ENCODE measurements around the gene EXOC2.

The EXOC2 gene

DNA sequence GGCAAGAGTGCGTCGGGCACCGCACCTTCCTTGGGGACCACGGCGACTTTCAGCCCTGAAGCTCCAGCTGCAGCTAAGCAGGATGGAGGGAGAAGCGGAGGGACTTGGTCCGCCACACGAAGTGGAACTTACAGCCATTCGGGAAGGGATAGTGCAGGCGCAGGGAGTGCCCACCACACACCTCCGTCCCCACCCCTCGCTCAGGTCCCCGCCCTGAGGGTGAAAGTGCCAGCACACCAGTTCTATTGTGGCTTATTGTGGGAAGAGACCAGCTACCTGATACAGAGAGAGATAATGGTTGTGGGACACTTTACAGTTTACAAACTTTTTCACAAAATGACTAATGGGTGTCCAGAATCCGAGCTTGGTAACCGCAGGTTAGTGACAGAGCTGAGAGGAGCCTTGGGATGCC is 225.3 kb downstream of the EXOC2 start:
- Mint-ChIP-seq H3K27ac (peak overlapping the region; percentile 21), H3K4me3 (no peak overlapping the region), H3K4me1 (ENCODE audit: low read depth) (peaks cover 31% of the 10 kb centered on the region)

DNA sequence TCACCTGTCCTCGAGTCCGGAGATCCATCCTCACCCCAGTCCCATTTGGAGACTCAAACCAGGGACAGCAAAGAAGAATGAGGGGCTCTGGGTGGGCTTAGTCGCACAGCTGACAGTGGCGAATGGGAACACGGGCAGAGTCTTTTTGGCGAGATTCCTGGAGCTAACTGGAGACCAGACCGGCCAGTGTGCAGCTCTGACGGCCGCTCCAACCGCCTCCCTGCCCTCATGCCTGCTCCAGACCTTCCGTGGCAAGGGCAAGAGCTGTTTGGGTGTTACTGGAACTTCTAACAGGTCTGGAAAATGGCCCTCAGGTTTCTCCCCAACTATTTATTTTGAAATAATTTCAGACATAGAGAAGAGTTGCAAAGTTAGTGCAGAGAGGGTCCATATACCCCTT is 225.8 kb downstream of the EXOC2 start:
- Mint-ChIP-seq H3K4me1 (ENCODE audit: low read depth) (peaks cover 31% of the 10 kb centered on the region), H3K27ac (no peak overlapping the region), H3K27me3 (peaks cover 20% of the 10 kb centered on the region), H3K4me3 (no peak overlapping the region), H3K9me3 (no peaks in the 10 kb centered on the region), H3K36me3 (ENCODE audit: low read depth) (no peaks in the 10 kb centered on the region)

More for the DNA sequence above, 225.3 kb downstream of the EXOC2 start:
- H3K27me3 Mint-ChIP-seq, result peaks cover 20% of the 10 kb centered on the region
- no peaks in the 10 kb centered on the region for H3K9me3 Mint-ChIP-seq
- H3K36me3 Mint-ChIP-seq (ENCODE audit: low read depth), result no peaks in the 10 kb centered on the region

- Mint-ChIP-seq H3K4me1 (ENCODE audit: low read depth) (peaks cover 31% of the 10 kb centered on the region), H3K27me3 (peaks cover 20% of the 10 kb centered on the region), H3K27ac (no peak overlapping the region), H3K9me3 (no peaks in the 10 kb centered on the region), H3K36me3 (ENCODE audit: low read depth) (no peaks in the 10 kb centered on the region), H3K4me3 (no peak overlapping the region)
These were observed 226.4 kb downstream of the EXOC2 start for GRCh38 chr6:466564-466963.

- Mint-ChIP-seq H3K4me3 (no peak overlapping the region), H3K9me3 (no peaks in the 10 kb centered on the region), H3K36me3 (ENCODE audit: low read depth) (no peaks in the 10 kb centered on the region), H3K27ac (peak overlapping the region; percentile 15), H3K27me3 (peaks cover 20% of the 10 kb centered on the region), H3K4me1 (ENCODE audit: low read depth) (peaks cover 32% of the 10 kb centered on the region)
These were observed 227.2 kb downstream of the EXOC2 start for GRCh38 chr6:465531-466348.

- no peak overlapping the region for H3K4me3 Mint-ChIP-seq
- peaks cover 4% of the 10 kb centered on the region for H3K9me3 Mint-ChIP-seq
- no peak overlapping the region for H3K27ac Mint-ChIP-seq
- peaks cover 43% of the 10 kb centered on the region for H3K4me1 Mint-ChIP-seq (ENCODE audit: low read depth)
- H3K36me3 Mint-ChIP-seq (ENCODE audit: low read depth), result no peaks in the 10 kb centered on the region
- no peaks in the 10 kb centered on the region for H3K27me3 Mint-ChIP-seq
These were observed 236.1 kb downstream of the EXOC2 start for GRCh38 chr6:456887-457286.

DNA sequence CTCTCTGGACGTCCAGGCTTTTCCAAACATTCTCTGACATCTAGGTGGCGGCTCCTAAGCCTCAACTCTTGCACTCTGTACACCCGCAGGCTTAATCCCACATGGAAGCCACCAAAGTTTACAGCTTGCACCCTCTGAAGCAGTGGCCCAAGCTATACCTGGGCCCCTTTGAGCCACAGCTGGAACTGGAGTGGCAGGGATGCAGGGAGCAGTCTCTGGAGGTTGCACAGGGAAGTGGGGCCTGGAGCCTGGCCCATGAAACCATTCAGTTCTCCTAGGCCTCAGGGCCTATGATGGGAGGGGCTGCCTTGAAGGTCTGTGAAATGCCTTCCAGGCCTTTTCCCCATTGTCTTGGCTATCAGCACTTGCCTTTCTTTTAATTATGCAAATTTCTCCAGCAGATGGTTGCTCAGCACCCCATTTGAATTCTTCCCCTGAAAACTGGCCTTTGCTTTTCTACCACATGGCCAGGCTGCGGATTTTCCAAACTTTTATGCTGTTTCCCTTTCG is 236.5 kb downstream of the EXOC2 start:
- Mint-ChIP-seq H3K4me1 (ENCODE audit: low read depth) (peaks cover 43% of the 10 kb centered on the region), H3K4me3 (no peak overlapping the region), H3K27me3 (no peaks in the 10 kb centered on the region), H3K27ac (no peak overlapping the region), H3K36me3 (ENCODE audit: low read depth) (no peaks in the 10 kb centered on the region), H3K9me3 (peaks cover 4% of the 10 kb centered on the region)

GRCh38 chr6:455835-456234 is 237.1 kb downstream of the EXOC2 start:
- H3K9me3 Mint-ChIP-seq, result peaks cover 4% of the 10 kb centered on the region
- H3K27me3 Mint-ChIP-seq, result no peaks in the 10 kb centered on the region
- H3K36me3 Mint-ChIP-seq (ENCODE audit: low read depth), result no peaks in the 10 kb centered on the region
- peaks cover 38% of the 10 kb centered on the region for H3K4me1 Mint-ChIP-seq (ENCODE audit: low read depth)
- H3K4me3 Mint-ChIP-seq, result no peak overlapping the region
- H3K27ac Mint-ChIP-seq, result no peak overlapping the region

DNA sequence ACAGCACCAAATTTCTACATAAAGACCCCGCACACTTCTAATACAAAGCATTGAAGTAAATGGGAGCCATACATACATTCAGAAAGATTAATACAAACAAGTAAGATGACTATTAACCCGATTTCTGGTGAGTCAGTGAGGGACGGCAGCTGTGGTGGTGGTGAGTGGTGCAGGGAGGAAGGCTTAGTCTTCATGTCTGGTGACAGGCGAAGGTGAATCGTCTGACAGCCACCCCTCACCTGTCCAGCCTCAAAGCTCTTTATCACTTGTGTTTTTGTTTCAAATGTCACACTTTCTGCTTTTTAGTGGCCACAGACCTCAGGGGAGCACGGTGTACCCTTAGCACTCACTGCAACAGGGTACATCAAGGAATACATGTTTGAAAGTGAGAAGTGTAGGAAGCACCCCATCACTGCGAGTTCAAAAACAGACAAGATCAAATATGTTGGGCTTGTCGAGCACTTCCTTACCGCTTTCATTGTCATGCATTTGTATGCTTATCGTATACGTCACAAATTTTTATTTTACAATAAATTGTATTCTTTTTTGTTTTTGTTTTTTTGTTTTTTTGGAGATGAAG is 237.8 kb downstream of the EXOC2 start:
- Mint-ChIP-seq H3K9me3 (peaks cover 4% of the 10 kb centered on the region), H3K27me3 (no peaks in the 10 kb centered on the region), H3K27ac (peak overlapping the region; percentile 73), H3K4me1 (ENCODE audit: low read depth) (peaks cover 31% of the 10 kb centered on the region), H3K36me3 (ENCODE audit: low read depth) (no peaks in the 10 kb centered on the region), H3K4me3 (peak overlapping the region; percentile 53)

GRCh38 chr6:454148-454991 is 238.6 kb downstream of the EXOC2 start:
- peaks cover 24% of the 10 kb centered on the region for H3K4me1 Mint-ChIP-seq (ENCODE audit: low read depth)
- H3K27me3 Mint-ChIP-seq, result no peaks in the 10 kb centered on the region
- H3K4me3 Mint-ChIP-seq, result peak overlapping the region; percentile 53
- no peaks in the 10 kb centered on the region for H3K36me3 Mint-ChIP-seq (ENCODE audit: low read depth)
- H3K27ac Mint-ChIP-seq, result peak overlapping the region; percentile 32
- H3K9me3 Mint-ChIP-seq, result peaks cover 4% of the 10 kb centered on the region

DNA sequence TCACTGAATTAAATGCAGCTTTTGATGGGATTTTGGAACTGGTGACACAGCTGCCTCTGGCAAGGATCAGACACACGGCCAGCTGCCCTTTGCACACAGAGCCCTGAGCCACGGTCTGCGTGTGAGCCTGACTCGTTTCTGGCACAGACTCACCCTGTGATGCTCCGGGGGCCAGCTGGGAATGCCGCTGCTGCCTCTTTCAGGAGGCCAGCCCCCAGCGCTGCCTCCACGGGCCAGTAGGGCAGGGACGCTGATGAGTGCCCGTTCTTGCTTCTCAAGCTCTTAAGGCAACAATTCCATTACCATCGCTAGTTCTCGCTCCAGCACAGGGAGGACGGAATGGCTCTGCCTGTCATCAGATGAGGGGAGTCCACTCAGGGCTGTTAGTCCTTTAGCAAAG is 239.8 kb downstream of the EXOC2 start:
- H3K27ac Mint-ChIP-seq, result no peak overlapping the region
- no peaks in the 10 kb centered on the region for H3K36me3 Mint-ChIP-seq (ENCODE audit: low read depth)
- H3K4me1 Mint-ChIP-seq (ENCODE audit: low read depth), result peaks cover 29% of the 10 kb centered on the region
- no peaks in the 10 kb centered on the region for H3K27me3 Mint-ChIP-seq
- peaks cover 2% of the 10 kb centered on the region for H3K9me3 Mint-ChIP-seq
- H3K4me3 Mint-ChIP-seq, result no peak overlapping the region

- H3K36me3 Mint-ChIP-seq (ENCODE audit: low read depth), result no peaks in the 10 kb centered on the region
- H3K4me1 Mint-ChIP-seq (ENCODE audit: low read depth), result peaks cover 34% of the 10 kb centered on the region
- no peak overlapping the region for H3K27ac Mint-ChIP-seq
- no peaks in the 10 kb centered on the region for H3K9me3 Mint-ChIP-seq
- H3K27me3 Mint-ChIP-seq, result no peaks in the 10 kb centered on the region
- no peak overlapping the region for H3K4me3 Mint-ChIP-seq
These were observed 240.5 kb downstream of the EXOC2 start for GRCh38 chr6:452301-453067.

DNA sequence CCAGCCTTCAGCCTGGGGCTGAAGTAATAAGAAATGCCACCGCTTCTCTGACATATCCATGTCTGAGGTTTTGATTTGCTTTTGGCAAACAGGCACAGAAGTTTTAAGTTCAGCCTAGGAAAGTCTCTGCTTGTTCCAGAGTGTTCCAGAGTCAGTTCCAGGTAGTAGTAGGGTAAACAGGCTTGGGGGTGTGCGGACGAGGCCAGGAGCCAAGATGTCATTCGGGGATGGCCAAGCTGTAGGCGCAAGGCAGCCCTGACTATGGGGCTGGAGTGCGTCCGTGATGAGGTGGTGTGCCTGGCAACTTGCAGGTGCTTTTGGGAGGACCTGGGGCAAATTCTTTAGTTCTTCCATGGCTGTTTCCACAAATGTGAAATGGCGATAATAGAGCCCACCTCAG is 241.1 kb downstream of the EXOC2 start:
- Mint-ChIP-seq H3K27me3 (peaks cover under 1% of the 10 kb centered on the region), H3K4me3 (no peak overlapping the region), H3K27ac (no peak overlapping the region), H3K36me3 (ENCODE audit: low read depth) (peaks cover under 1% of the 10 kb centered on the region), H3K4me1 (ENCODE audit: low read depth) (peaks cover 36% of the 10 kb centered on the region), H3K9me3 (no peaks in the 10 kb centered on the region)

GRCh38 chr6:451336-451735 is 241.6 kb downstream of the EXOC2 start:
- Mint-ChIP-seq H3K27me3 (peaks cover 3% of the 10 kb centered on the region), H3K27ac (no peak overlapping the region), H3K36me3 (ENCODE audit: low read depth) (peaks cover 3% of the 10 kb centered on the region), H3K4me1 (ENCODE audit: low read depth) (peaks cover 41% of the 10 kb centered on the region), H3K4me3 (no peak overlapping the region), H3K9me3 (no peaks in the 10 kb centered on the region)

Measured in stimulated activated naive CD8-positive, alpha-beta T cell treated with anti-CD3 and anti-CD28 coated beads, Interleukin-15, Interleukin-2, amounts not matched to agents 100 ng/mL and 50 ng/mL, for 24 hours (primary cell).